Astrocyte (in vitro differentiated cells and primary cell): ENCODE measurements around the gene MAP7D2. TPM values are rescaled to one million over a fixed set of nuclear protein-coding genes. Genes with fewer than 3 reads are reported as not detected.

Source experiments
- DNase-seq: peaks from one replicate; pipeline ENCODE4 v3.0.0-alpha.2; 2010; ENCODE audit warnings: low read depth
- FAIRE-seq: peaks from 2 replicates; lab custom pipeline; 2011; peaks lifted over from hg19 to GRCh38; lab: Jason Lieb, UNC
- H2AFZ ChIP-seq: 2 replicates; pipeline ENCODE4 v1.6.0; 2012; ENCODE audit warnings: low read depth, low read length, inconsistent platforms
- H3K27ac ChIP-seq: 2 replicates; pipeline ENCODE4 v1.5.1; 2011; ENCODE audit warnings: low read depth, low read length, inconsistent platforms
- H3K27me3 ChIP-seq: 2 replicates; pipeline ENCODE4 v1.6.0; 2011; ENCODE audit warnings: low read length, inconsistent platforms; ENCODE audit not compliant: insufficient read depth
- H3K36me3 ChIP-seq: 2 replicates; pipeline ENCODE4 v1.5.1; 2011; ENCODE audit warnings: low read length, inconsistent platforms; ENCODE audit not compliant: insufficient read depth
- H3K4me1 ChIP-seq: 2 replicates; pipeline ENCODE4 v1.5.1; 2011; ENCODE audit warnings: low read length, inconsistent platforms; ENCODE audit not compliant: insufficient read depth
- H3K4me2 ChIP-seq: 2 replicates; pipeline ENCODE4 v1.6.0; 2012; ENCODE audit warnings: low read length, inconsistent platforms
- H3K4me3 ChIP-seq: 2 replicates; pipeline ENCODE4 v1.5.1; 2011; ENCODE audit warnings: low read depth, mild to moderate bottlenecking, low read length, inconsistent platforms; ENCODE audit not compliant: insufficient read depth
- H3K79me2 ChIP-seq: 2 replicates; pipeline ENCODE4 v1.6.0; 2012; ENCODE audit warnings: mild to moderate bottlenecking, low read length, inconsistent platforms; ENCODE audit not compliant: insufficient read depth
- H3K9ac ChIP-seq: 2 replicates; pipeline ENCODE4 v1.6.0; 2012; ENCODE audit warnings: mild to moderate bottlenecking, low read length, inconsistent platforms
- H3K9me3 ChIP-seq: 2 replicates; pipeline ENCODE4 v1.5.1; 2012; ENCODE audit warnings: low read depth, mild to moderate bottlenecking, low read length, inconsistent platforms; ENCODE audit not compliant: insufficient read depth
- H4K20me1 ChIP-seq: 2 replicates; pipeline ENCODE4 v1.6.0; 2012; ENCODE audit warnings: low read length, inconsistent platforms; ENCODE audit not compliant: insufficient read depth
- H3K27ac Mint-ChIP-seq: one replicate; pipeline ENCODE4 v1.8.0; 2021; ENCODE audit warnings: mild to moderate bottlenecking, mixed read lengths; ENCODE audit not compliant: unreplicated experiment
- H3K27me3 Mint-ChIP-seq: one replicate; pipeline ENCODE4 v1.8.0; 2021; ENCODE audit warnings: low read depth, mixed read lengths; ENCODE audit not compliant: unreplicated experiment
- H3K36me3 Mint-ChIP-seq: one replicate; pipeline ENCODE4 v1.8.0; 2021; ENCODE audit warnings: low read depth, mixed read lengths; ENCODE audit not compliant: unreplicated experiment
- H3K4me1 Mint-ChIP-seq: one replicate; pipeline ENCODE4 v1.8.0; 2021; ENCODE audit warnings: low read depth, mixed read lengths; ENCODE audit not compliant: unreplicated experiment
- H3K4me3 Mint-ChIP-seq: one replicate; pipeline ENCODE4 v1.8.0; 2021; ENCODE audit warnings: mild to moderate bottlenecking, moderate library complexity, mixed read lengths; ENCODE audit not compliant: unreplicated experiment
- H3K9me3 Mint-ChIP-seq: one replicate; pipeline ENCODE4 v1.8.0; 2021; ENCODE audit warnings: mild to moderate bottlenecking, mixed read lengths; ENCODE audit not compliant: unreplicated experiment
- CTCF ChIP-seq: IDR thresholded peaks from 2 replicates; pipeline ENCODE4 v1.5.1; 2011; ENCODE audit warnings: low read depth, mild to moderate bottlenecking, inconsistent platforms, low read length, moderate library complexity; ENCODE audit not compliant: insufficient read depth
- EZH2 ChIP-seq: IDR thresholded peaks from 2 replicates; pipeline ENCODE4 v1.6.1; 2012; ENCODE audit warnings: mild to moderate bottlenecking, low read length, inconsistent platforms; ENCODE audit not compliant: insufficient read depth
- total RNA-seq: library from RNA; stranded (reverse); gene quantifications from 2 replicates; pipeline ENCODE4 v1.2.1, GENCODE V29; 2021

MAP7D2 gene
- total RNA-seq, 1 donor from 2014 or later = 1.3 TPM

GRCh38 chrX:20063153-20063552 lies 53.6 kb downstream of the MAP7D2 start:
- Mint-ChIP-seq H3K36me3 (no peaks in the 10 kb centered on the region), H3K27me3 (no peaks in the 10 kb centered on the region), H3K4me1 (peaks cover 21% of the 10 kb centered on the region), H3K27ac (no peak overlapping the region), H3K9me3 (peaks cover 3% of the 10 kb centered on the region), H3K4me3 (no peak overlapping the region)
- FAIRE-seq (no peak), DNase-seq (no peak)
- no peak for TF ChIP-seq CTCF
- no peak for TF ChIP-seq EZH2
- H3K9ac ChIP-seq = no peak overlapping the region
- H3K4me2 ChIP-seq = no peak overlapping the region
- H2AFZ ChIP-seq = no peak overlapping the region
- H3K79me2 ChIP-seq = no peaks in the 10 kb centered on the region
- H3K9me3 ChIP-seq = no peaks in the 10 kb centered on the region
- H3K27ac ChIP-seq = no peak overlapping the region
- H3K27me3 ChIP-seq = no peaks in the 10 kb centered on the region
- H3K4me1 ChIP-seq = peaks cover 23% of the 10 kb centered on the region
- H3K4me3 ChIP-seq = no peak overlapping the region
- no peaks in the 10 kb centered on the region for H3K36me3 ChIP-seq
- H4K20me1 ChIP-seq = no peaks in the 10 kb centered on the region

DNA sequence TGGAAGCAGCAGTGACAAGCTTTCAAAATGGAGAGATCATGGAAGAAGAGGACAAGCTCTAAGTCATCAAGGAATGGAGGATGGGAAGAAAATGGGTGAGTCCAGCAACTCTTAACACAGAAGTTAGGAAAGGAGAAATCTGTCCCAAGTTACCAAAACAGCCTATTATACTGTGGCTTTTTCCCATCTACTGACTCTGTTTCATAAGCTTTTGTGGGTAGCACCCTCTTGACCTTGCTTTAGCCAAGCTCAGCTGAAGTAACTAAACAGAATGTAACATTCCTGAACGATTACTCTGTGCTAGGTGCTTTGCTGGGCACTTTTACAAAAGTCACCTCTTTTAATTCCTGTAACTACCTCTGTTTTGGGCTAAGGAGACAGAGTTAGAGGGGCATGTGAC lies 54.9 kb downstream of the MAP7D2 start:
- Histone ChIP-seq H3K4me1 (peaks cover 12% of the 10 kb centered on the region), H3K4me2 (peak overlapping the region; percentile 26), H3K9ac (no peak overlapping the region), H3K36me3 (no peaks in the 10 kb centered on the region), H3K9me3 (no peaks in the 10 kb centered on the region), H3K27ac (no peak overlapping the region), H2AFZ (no peak overlapping the region), H3K27me3 (no peaks in the 10 kb centered on the region), H3K79me2 (no peaks in the 10 kb centered on the region), H3K4me3 (no peak overlapping the region), H4K20me1 (no peaks in the 10 kb centered on the region)
- Mint-ChIP-seq H3K4me1 (peaks cover 11% of the 10 kb centered on the region), H3K9me3 (peaks cover 3% of the 10 kb centered on the region), H3K4me3 (no peak overlapping the region), H3K27me3 (no peaks in the 10 kb centered on the region), H3K27ac (peak overlapping the region; percentile 24), H3K36me3 (no peaks in the 10 kb centered on the region)
- peak; percentile 77 for DNase-seq
- peak; percentile 95 for FAIRE-seq
- TF ChIP-seq CTCF = no peak
- TF ChIP-seq EZH2 = no peak

DNA sequence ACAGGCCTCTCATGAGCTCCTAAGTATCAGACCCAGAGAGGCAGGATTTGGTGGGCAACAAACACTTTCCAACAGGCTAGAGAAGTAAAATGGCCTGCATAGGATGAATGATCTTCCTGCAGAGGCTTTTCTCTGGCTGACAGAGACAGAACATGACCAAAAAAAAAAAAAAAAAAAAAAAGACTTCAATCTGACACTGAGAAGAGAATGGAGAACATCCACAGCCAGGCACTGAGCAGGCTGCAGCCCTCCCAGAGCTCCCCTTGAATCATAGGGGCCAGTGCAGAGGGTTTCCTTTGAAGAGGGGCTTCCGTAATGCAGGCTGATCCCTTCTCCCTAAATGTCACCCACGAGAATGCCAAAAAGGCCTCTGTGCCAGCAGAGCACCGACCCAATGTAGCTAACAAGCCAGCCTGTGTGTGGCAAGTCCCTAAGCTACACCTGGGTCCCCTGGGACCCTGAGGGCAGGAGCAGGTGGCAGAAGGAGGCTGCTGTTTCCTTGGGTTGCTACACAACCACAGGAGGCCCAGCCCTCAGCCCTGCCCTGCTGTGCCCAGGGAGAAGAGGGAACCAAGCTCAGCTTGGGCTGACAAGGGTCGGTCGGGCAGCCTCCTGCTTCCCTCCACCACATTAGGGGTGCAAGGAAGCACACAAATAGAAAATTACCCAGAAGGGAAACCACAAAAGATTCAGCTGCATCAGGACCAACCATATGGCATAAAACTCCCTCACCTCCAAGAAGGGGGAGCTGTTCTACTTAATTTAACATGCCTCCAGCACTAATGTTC lies 55.6 kb downstream of the MAP7D2 start:
- Mint-ChIP-seq H3K4me3 (no peak overlapping the region), H3K27me3 (no peaks in the 10 kb centered on the region), H3K9me3 (peaks cover 3% of the 10 kb centered on the region), H3K36me3 (no peaks in the 10 kb centered on the region), H3K27ac (no peak overlapping the region), H3K4me1 (peaks cover 11% of the 10 kb centered on the region)
- Histone ChIP-seq H3K36me3 (no peaks in the 10 kb centered on the region), H3K4me3 (no peak overlapping the region), H3K27ac (no peak overlapping the region), H3K4me2 (peak overlapping the region; percentile 26), H3K9me3 (no peaks in the 10 kb centered on the region), H4K20me1 (no peaks in the 10 kb centered on the region), H3K4me1 (peaks cover 12% of the 10 kb centered on the region), H3K27me3 (no peaks in the 10 kb centered on the region), H3K79me2 (no peaks in the 10 kb centered on the region), H3K9ac (no peak overlapping the region), H2AFZ (no peak overlapping the region)
- DNase-seq (no peak), FAIRE-seq (peak; percentile 9)
- no peak for TF ChIP-seq CTCF
- no peak for TF ChIP-seq EZH2
